PC-9 (cell line): ENCODE measurements around the gene DRGX.

ENCODE experiments used
- EZH2 ChIP-seq: fragments of 200-600 bp; sonication (generic); IDR thresholded peaks from 2 replicates; pipeline ENCODE4 v1.8.0; 2017; ENCODE audit warnings: antibody characterized with exemption, low read depth
- TF ChIP-seq, protein P1 (sequence below): fragments of 200-600 bp; sonication (generic); conservative IDR thresholded peaks from 2 replicates; pipeline ENCODE4 v1.6.1; 2017; ENCODE audit warnings: mixed run types, antibody characterized with exemption, mild to moderate bottlenecking, moderate library complexity

DNA sequence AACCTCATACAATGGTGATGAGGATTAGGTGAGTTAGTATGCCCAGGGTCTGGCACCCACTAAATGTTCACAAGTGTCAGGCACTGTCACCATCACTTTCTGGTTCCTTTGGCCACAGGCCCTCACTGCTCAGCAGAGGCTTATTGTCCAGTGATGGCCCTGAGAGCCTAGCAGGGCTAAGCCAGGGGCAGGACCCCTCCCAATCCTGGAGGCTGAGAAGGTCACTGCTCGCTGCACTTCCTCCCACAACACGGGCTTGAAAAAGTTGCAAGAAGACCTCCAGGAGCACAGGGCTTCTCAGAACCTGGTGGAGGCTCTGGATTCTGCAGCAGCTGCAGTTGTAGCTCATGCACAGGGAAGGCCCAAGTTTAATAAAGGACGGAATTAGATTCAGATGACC is 48.1 kb downstream of the DRGX start:
- no peak for TF ChIP-seq EZH2
- TF ChIP-seq, protein P1, sequence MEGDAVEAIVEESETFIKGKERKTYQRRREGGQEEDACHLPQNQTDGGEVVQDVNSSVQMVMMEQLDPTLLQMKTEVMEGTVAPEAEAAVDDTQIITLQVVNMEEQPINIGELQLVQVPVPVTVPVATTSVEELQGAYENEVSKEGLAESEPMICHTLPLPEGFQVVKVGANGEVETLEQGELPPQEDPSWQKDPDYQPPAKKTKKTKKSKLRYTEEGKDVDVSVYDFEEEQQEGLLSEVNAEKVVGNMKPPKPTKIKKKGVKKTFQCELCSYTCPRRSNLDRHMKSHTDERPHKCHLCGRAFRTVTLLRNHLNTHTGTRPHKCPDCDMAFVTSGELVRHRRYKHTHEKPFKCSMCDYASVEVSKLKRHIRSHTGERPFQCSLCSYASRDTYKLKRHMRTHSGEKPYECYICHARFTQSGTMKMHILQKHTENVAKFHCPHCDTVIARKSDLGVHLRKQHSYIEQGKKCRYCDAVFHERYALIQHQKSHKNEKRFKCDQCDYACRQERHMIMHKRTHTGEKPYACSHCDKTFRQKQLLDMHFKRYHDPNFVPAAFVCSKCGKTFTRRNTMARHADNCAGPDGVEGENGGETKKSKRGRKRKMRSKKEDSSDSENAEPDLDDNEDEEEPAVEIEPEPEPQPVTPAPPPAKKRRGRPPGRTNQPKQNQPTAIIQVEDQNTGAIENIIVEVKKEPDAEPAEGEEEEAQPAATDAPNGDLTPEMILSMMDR, result no peak
